Nephron (organoid): ENCODE measurements around the gene MCF2L2.

Experiments used
- H3K27ac Mint-ChIP-seq, 3 experiments: 2 replicates each; pipeline ENCODE4 v1.8.0; 2020; ENCODE audit warnings: mixed read lengths in 3 of 3, mild to moderate bottlenecking in 2 of 3, moderate library complexity in 1 of 3
- H3K27me3 Mint-ChIP-seq: 2 replicates; pipeline ENCODE4 v1.8.0; 2021; ENCODE audit warnings: low read depth, mild to moderate bottlenecking, moderate library complexity, mixed read lengths
- H3K36me3 Mint-ChIP-seq: 2 replicates; pipeline ENCODE4 v1.8.0; 2020; ENCODE audit warnings: low read depth, mixed read lengths
- H3K4me1 Mint-ChIP-seq: 2 replicates; pipeline ENCODE4 v1.8.0; 2020; ENCODE audit warnings: mixed read lengths
- H3K4me3 Mint-ChIP-seq, 3 experiments: 2 replicates each; pipeline ENCODE4 v1.8.0; 2020; ENCODE audit warnings: mild to moderate bottlenecking in 3 of 3, mixed read lengths in 3 of 3, moderate library complexity in 2 of 3
- H3K9me3 Mint-ChIP-seq: 2 replicates; pipeline ENCODE4 v1.8.0; 2020; ENCODE audit warnings: mixed read lengths
- CTCF ChIP-seq, 3 experiments: fragments of 200-600 bp; sonication (generic); IDR thresholded peaks; one replicate each; pipeline ENCODE4 v1.5.0; 2021; ENCODE audit warnings: antibody characterized with exemption in 3 of 3; ENCODE audit not compliant: unreplicated experiment in 3 of 3

Gene MCF2L2

GRCh38 chr3:183214277-183214612 is 214.2 kb downstream of the MCF2L2 start:
- Mint-ChIP-seq H3K27me3 (no peaks in the 10 kb centered on the region), H3K27ac (peak overlapping the region in 1 of 3 experiments; percentile 6), H3K9me3 (no peaks in the 10 kb centered on the region), H3K4me3 (no peak overlapping the region), H3K36me3 (no peaks in the 10 kb centered on the region), H3K4me1 (peaks cover 17% of the 10 kb centered on the region)
- no peak for TF ChIP-seq CTCF (IDR thresholded peaks at IDR 0.05; ENCODE audit: unreplicated experiment in 3 of 3)

DNA sequence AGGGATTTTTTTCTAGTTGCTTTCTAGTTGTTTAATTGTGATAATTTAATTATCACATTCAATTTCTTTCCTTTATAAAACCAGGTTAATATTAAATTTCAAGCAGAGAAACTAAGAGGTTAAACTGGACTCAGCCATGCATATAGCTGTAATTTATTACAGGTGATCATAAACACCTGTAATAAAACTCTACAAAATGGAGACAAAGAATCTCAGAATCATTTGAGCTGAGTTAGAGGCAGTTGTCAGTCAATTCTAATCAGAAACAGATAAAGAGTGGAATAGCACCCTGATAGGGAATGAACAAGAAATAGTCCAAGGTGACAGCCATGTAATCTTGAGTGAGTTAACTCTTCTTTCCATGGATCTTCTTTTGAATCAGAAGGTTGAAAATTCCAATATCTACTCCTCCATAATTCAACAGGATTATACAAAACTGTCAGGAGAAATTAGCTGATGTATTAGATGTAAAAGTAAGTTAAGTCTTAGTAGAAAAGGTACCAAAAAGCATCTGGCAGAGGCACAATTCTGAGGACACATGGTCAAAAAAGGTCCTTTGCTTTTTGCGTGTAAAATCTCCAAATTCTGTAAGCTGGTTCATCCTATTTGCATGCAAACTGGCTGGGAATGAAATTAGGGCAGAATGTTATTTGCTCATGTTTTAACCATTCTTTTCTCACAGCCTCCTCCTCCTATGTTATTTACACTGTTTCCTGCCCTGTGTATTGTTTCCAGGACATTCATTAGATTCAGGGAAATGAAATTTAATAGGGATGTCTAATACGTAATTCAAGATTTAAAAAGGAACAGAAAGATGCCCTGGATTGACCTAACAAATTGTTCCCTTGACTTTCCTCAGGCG is 214.8 kb downstream of the MCF2L2 start:
- H3K4me1 Mint-ChIP-seq: peaks cover 17% of the 10 kb centered on the region
- TF ChIP-seq CTCF (IDR thresholded peaks at IDR 0.05; ENCODE audit: unreplicated experiment in 3 of 3): no peak
- H3K36me3 Mint-ChIP-seq: no peaks in the 10 kb centered on the region
- peak overlapping the region in 1 of 3 experiments; percentile 6 for H3K27ac Mint-ChIP-seq
- no peak overlapping the region for H3K4me3 Mint-ChIP-seq
- H3K9me3 Mint-ChIP-seq: no peaks in the 10 kb centered on the region
- no peaks in the 10 kb centered on the region for H3K27me3 Mint-ChIP-seq

- H3K36me3 Mint-ChIP-seq: no peaks in the 10 kb centered on the region
- TF ChIP-seq CTCF (IDR thresholded peaks at IDR 0.05; ENCODE audit: unreplicated experiment in 3 of 3): no peak
- H3K4me1 Mint-ChIP-seq: peaks cover 17% of the 10 kb centered on the region
- no peak overlapping the region for H3K27ac Mint-ChIP-seq
- H3K4me3 Mint-ChIP-seq: no peak overlapping the region
- no peaks in the 10 kb centered on the region for H3K9me3 Mint-ChIP-seq
- no peaks in the 10 kb centered on the region for H3K27me3 Mint-ChIP-seq
Observed at GRCh38 chr3:183212565-183212964, 215.9 kb downstream of the MCF2L2 start.

GRCh38 chr3:183212096-183212495 is 216.3 kb downstream of the MCF2L2 start:
- Mint-ChIP-seq H3K4me1 (peaks cover 17% of the 10 kb centered on the region), H3K27ac (no peak overlapping the region), H3K27me3 (no peaks in the 10 kb centered on the region), H3K36me3 (no peaks in the 10 kb centered on the region), H3K4me3 (no peak overlapping the region), H3K9me3 (no peaks in the 10 kb centered on the region)
- no peak for TF ChIP-seq CTCF (IDR thresholded peaks at IDR 0.05; ENCODE audit: unreplicated experiment in 3 of 3)

DNA sequence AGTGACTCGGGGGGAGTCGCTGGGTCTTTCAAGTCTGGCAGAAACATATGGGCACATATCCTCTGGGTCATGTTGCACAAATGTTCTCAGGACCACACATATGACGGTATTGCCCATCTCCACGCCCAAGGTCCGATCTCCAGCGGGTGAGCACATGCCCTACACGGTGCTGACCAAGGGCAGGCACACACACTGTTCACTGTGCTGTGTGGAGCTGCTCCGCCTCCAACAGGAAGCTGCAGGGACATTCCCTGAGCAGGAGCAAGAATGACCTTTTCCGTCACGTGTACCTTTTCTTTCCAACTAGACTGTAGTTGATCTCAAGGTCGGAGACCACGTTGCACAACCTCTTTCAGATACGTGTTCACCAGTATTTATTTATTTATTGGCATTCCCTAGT is 217.1 kb downstream of the MCF2L2 start:
- H3K4me1 Mint-ChIP-seq: peaks cover 17% of the 10 kb centered on the region
- H3K4me3 Mint-ChIP-seq: no peak overlapping the region

More for the DNA sequence above, 217.1 kb downstream of the MCF2L2 start:
- TF ChIP-seq CTCF (IDR thresholded peaks at IDR 0.05; ENCODE audit: unreplicated experiment in 3 of 3): no peak
- Mint-ChIP-seq H3K27ac (no peak overlapping the region), H3K27me3 (no peaks in the 10 kb centered on the region), H3K36me3 (no peaks in the 10 kb centered on the region), H3K9me3 (no peaks in the 10 kb centered on the region)
